Stimulated activated CD8-positive, alpha-beta memory T cell treated with anti-CD3 and anti-CD28 coated beads, Interleukin-4, amount 100 ng/mL, for 4 hours (primary cell): Measurements from ENCODE around the gene NTRK1.

Experiments used
- DNase-seq, 2 donors: peaks; one replicate each; pipeline ENCODE4 v3.0.0-alpha.2; 2020; ENCODE audit warnings: low read depth in 2 of 2, low spot score in 1 of 2

Gene NTRK1

DNA sequence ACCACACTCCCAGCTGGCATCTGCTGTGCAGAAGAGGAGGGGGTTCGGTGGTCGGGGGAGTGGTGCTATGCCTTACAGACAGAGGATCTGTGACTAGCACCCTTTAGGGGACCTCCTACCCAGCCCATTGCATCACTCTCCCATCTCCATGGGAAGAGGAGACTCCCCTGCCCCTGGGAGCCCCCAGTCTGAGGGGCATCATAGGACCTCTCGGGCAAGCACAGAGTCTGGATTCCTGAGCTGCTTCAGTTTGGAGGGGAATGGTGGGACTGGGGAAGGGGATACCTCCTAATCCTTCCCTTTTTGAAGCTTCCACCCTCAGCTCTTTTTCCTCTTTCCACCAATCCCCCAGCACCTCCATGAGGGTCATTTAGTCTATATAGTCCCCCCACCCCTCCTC lies 3.1 kb upstream of the NTRK1 start:
- DNase-seq: no peak

DNA sequence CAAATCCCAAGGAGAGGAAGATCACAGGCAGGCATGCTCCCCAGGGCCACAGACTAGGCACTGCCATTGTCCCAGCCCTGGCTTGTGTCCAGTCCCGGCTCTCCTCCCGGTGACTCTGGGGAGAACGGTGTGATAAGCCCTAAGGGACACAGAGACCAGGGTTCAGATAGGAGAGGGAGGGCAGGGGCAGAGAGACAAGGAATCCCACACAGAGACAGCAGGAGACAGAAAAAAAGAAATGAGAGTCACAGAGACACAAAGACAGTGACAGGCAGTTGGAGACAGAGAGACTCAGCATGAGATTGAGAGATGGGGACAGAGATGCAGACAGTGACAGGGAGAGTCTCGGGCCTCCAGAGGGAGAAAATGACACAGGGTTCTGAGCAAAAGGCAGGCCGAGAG lies 2.1 kb upstream of the NTRK1 start:
- no peak for DNase-seq

DNA sequence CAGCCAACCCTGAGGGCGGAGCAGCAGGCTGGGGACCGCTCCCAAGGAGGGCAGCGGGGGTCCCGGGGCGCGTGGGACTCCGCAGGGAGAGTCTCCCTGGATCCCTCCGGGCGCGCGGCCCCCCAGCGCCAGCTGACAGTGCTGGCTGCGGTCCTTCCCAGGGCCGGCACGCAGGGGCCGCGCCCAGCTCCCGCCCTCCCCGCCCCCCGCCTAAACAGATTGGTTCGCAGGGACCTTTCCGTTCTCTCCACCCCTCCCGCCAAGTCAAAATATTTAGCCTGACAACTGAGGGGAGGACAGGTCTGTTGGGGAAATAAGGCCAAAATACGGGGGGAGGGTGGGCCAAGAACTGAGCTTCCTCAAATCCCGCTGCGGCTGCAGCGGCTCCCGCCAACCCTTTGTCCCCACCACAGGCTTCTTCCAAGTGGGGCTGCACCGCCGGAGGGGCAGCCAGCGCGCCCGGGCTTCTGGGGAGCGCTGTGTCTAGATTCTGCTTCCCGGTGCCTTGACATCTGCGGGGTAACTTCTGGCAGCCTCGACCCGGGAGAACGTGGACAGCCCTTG lies 1.6 kb upstream of the NTRK1 start, which contains the start of gene INSRR:
INSRR (minus strand) TSS at position 159 of the 564 bp plus-strand sequence. CDS start 496 bp downstream, outside the sequence.
- no peak for DNase-seq

DNA sequence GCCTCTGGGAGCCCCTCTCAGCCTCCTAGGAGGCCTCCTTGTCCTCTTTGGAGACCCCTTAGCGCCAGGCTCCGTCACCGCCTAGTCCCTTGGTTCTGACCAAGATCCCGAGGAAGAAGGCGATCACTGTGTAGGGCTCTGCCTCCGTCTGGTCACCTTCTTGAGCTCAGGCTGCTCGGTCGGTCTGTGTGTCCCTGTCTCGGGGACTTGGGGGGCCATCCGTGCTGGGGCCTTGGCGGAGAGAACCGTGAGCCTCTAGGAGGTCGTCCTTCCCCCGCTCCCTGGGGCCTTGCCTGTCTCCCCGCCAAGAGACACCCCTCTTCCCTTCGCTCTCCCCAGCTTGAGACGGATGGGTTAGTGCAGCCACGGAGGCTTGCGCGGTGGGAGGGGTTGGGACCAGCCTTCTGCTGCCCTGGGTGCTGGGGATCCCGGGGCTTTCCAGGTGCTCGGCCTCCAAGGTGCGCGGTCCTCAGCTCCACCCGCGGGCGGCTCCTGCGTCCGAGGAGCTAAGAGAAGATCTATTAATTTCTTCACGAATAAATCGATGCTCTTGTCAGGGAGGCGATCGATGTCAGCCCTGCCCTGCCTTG lies 1.0 kb upstream of the NTRK1 start:
- DNase-seq: no peak

DNA sequence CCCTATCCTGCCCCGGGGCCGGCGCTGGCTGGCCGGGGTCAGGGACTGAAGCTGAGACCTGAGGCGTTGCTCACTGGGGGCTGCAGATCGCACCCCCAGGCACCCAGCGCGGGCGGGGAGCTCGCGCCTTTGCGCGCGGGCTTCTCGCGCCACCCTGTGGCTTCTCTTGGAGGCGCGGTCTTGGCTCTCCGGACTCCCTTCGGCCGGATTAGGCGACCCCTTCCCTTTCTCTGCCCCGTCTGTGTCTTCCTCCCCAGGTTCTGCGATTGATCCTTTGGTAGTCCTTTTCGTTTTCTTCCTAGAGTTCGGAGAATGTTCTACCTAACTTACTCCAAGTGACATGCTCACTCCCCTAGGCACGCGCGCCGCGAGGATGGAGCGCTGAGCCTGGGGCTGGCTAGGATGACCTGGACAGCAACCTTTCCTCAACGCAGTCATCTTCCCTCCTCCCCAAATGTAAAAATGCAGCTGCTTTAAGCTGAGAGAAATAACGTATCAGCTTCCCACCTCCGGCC lies 495 bp upstream of the NTRK1 start:
- no peak for DNase-seq

DNA sequence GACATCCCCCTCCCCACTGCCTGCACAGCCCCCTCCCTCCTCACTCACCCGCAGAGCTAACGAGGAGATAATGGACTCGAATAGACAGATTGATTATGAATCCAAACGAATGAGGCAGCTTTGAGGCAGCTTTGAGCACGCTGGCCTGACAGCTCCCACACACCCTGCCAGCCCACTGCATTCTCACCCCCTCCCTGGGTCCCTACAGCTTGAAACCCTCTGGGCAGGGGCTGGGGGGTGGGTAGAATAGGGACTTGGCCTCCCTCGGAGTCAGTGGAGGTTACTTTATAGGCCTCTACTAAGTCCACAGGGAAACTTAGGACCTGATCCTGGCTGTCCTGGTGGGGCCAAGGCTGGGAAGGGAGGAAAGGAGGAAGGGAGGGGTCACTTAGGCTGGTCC lies 1.9 kb downstream of the NTRK1 start:
- no peak for DNase-seq

DNA sequence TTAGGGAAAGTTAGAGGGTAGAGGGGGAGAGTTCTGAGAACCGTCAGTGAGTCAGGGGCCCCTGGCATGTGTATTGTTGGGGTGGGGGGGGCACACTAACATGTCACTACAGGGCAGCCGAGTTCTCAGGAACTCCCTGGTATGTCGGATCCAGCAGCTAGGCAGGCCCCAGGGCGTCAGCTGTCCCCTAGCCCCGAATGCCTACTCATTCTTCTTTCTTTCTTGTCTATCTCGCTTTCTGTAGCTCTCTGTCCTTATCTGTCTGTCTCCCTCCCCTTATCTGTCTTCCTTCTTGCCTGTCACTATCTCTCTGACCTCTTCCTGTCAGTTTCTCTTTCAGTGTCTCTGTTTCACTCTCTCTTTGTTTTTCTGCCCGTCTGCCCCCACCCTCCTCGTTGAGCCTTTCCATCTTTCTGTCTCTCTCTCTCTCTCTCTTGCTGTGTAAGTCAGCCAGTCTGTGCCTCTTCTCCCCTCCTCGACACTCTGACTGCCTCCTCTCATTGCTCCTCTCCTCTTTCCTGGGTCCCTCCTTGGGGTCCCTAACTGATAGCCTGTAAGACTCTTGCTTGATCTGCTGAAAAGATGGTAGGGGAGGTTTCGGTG lies 2.4 kb downstream of the NTRK1 start:
- DNase-seq: no peak

DNA sequence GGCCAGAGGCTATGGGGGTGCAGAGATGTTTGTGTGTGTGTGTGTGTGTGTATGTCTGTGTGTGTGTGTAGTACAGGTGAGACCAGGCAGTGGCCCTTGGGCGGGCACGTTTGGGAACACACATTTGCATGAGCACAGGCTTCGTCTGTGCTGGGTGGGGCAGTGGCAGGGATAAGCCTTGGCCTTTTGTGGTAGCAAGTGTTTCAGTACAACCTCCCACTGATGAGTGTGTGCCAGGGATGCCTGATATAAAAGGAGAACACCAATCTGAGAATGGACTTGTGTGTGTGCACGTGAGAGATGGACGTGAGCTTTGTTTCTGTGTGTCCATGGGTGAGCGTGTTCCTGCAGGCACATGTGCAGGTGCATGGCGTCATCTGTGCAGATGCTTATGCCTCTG lies 3.0 kb downstream of the NTRK1 start:
- DNase-seq: no peak

DNA sequence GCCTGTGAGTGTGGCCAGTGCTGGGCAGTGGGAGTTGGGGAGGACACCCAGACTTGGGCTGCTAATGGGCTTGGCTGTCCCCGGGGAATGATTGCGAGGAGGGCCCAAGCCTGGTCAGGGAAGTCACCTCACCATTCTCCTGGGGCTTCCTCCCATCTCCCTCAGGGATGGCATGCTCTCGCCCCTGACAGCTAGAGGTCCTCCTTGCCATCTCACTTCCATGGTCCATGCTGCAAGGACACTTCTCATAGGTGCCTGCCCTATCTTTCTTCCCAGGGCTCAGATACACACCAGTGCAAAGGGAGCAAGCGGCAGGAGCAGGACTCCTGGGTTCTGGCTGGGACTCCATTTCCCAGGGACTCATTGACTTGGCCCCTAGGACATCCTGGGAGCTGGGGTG lies 4.1 kb downstream of the NTRK1 start:
- no peak for DNase-seq

DNA sequence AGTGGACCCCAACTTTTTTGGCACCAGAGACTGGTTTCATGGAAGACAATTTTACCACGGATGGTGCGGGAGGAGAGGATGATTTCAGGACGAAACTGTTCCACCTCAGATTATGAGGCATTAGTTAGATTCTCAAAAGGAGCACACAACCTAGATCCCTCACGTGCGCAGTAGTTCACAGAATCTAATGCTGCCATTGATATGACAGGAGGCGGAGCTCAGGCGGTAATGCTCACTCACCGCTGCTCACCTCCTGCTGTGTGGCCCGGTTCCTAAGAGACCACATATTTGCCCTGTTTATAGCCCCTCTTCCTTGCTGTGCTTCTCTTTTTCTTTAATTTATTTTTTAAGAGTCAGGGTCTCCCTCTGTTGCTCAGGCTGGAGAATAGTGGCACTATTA lies 4.6 kb downstream of the NTRK1 start:
- DNase-seq: no peak

DNA sequence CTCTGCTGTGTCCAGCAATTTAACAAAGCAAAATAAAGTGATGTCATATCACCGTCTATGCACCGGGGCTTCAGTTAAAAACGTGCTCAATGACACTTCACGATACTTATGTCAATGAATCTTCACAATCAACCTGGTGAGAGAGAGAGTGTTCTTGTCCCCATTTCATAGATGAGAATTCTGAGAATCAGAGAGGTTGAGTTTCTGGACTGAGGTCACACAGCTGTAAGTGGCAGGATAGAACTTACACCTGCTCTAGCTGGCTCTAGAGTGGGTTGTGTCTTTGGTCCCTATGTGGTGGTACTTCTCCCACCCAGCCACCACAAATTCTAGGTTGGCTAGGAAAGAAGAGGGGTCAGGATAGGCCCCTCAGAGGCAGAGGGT lies 5.2 kb downstream of the NTRK1 start:
- DNase-seq: no peak

DNA sequence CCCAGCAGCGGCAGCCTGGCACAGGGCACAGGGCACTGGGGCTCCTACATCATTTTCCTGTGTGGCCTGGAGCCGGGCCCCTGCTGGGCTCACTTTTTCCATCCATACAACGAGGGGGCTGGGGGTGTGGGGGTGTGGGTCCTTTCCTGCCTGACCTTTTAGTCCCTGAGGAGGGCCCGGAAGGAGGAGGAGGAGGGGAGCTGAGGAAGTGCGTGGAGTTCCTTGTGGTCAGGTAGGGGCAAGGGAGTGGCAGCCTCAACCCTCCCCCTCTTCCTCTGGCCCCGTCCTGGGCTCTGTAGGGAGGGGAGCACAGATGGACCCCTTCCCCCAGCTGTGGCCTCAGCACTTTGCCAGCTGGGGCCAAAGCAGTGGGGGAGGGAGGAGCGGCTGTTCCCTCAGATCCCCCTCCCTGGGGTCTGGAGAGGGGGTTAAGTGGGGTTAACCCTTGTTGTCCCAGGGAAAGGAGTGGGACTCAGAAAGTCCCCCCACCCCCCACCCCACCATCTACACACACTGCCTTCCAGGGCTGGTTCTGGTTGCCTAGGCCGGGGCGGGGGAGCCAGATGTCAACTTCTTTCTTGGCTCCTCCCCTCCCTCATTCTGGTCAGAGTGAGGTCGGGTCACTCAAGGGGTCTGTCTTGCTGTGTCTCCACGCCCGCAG lies 5.7 kb downstream of the NTRK1 start:
- DNase-seq: no peak

DNA sequence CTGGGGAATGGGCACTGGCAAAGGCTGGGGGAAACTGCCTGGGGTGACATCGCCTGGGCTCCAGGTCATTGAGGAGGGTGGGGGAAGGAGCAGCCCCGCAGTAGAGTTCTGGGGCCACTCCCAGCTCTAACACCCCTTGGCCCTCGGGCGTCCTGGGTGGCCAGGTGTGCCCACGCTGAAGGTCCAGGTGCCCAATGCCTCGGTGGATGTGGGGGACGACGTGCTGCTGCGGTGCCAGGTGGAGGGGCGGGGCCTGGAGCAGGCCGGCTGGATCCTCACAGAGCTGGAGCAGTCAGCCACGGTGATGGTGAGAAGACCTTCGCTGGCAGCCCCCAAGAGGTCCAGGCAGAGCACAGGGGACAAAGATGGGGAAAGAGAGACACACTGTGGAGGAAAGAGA lies 7.7 kb downstream of the NTRK1 start:
- no peak for DNase-seq

DNA sequence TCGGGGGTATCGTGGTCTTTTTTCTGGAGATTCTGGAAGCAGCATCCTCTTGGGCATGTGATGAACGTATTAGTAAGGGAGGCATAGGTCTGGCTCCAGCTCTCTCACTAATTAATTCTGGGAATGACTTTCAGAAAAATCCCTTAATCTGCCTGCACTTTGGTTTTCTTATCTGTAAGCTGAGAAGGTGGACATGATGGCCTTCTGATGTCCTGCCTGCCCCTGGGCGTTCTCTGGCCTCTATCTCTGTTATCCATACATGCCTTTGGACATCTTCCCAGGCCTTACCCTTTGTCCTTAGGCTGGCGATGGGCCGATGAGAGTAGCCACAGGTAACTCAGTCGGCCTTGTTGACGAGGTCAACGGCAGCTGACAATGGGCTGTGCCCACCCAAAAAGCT lies 8.8 kb downstream of the NTRK1 start:
- DNase-seq: no peak

DNA sequence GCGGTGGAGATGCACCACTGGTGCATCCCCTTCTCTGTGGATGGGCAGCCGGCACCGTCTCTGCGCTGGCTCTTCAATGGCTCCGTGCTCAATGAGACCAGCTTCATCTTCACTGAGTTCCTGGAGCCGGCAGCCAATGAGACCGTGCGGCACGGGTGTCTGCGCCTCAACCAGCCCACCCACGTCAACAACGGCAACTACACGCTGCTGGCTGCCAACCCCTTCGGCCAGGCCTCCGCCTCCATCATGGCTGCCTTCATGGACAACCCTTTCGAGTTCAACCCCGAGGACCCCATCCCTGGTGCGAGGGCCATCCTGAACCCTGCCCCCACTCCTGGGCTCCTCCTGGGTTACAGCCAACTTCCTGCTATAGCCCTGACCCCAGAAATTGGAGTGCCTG lies 13.0 kb downstream of the NTRK1 start:
- DNase-seq: no peak

DNA sequence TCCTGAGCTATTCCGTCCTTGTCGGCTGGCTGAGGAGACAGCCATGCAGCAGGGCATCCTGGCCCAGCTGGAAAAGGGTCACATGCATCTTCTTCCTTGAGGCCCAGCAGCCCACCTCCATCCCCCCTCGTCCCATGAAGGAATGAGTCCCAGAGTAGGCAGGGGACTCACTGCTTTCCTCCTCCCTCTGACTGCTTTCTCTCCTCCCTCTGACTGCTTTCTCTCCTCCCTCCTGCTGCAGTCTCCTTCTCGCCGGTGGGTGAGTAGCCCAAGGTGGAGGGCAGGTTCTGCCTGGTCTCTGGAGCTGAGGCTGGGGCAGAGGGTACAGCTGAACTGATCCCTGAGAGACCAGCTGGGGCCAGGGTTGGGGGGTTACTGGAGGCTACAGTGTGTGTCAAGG lies 13.5 kb downstream of the NTRK1 start:
- DNase-seq: no peak

DNA sequence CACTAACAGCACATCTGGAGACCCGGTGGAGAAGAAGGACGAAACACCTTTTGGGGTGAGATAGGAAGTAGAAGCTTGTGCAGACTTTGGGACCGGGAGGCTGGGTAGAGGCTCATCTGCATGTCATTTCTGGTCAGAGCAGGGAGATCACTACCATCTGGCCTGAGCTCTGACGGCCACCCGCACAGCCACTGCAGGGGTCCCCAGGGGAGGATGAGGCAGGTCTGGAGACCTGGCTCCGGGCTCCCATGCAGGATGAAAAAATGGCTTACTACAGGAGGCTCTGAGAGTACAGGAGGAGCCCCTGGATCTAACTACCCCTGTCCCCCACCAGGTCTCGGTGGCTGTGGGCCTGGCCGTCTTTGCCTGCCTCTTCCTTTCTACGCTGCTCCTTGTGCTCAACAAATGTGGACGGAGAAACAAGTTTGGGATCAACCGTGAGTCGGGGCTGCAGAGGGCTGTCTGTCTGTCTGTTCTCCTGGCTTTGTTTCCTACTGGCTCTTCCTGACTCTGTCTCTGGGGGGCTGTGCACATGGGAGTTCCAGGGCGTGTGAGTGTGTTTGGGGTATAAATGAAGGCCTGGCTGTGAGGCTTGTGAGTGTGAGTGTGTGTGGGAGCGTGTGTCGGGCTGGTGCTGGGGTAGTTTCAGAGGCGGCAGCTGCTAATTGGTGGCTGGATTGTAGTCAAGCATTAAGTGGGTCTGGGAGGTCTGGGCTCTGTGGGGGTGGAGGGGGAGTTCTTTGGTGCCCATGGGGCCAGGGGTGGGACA lies 14.1 kb downstream of the NTRK1 start:
- no peak for DNase-seq

DNA sequence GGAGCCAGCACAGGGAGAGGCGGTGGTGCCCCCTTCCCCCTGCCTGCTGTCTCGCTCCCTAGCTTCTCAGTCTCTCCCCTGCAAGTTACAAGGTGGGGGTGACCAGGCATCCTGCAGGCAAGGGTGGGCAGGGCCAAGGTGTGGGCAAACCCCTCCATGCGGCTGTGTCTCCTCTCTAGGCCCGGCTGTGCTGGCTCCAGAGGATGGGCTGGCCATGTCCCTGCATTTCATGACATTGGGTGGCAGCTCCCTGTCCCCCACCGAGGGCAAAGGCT lies 14.6 kb downstream of the NTRK1 start:
- no peak for DNase-seq

DNA sequence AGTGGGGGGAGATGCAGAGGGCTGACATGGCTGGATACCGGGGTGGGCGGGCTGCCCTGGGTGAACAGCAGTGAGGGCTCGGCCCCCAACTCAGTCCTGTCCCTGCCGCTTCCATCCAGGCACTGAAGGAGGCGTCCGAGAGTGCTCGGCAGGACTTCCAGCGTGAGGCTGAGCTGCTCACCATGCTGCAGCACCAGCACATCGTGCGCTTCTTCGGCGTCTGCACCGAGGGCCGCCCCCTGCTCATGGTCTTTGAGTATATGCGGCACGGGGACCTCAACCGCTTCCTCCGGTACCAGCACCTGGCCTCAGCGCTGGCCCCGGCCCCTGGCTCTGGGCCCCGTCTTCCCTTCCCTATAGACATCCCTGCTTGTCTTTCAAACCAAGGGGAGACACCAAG lies 15.6 kb downstream of the NTRK1 start:
- no peak for DNase-seq

DNA sequence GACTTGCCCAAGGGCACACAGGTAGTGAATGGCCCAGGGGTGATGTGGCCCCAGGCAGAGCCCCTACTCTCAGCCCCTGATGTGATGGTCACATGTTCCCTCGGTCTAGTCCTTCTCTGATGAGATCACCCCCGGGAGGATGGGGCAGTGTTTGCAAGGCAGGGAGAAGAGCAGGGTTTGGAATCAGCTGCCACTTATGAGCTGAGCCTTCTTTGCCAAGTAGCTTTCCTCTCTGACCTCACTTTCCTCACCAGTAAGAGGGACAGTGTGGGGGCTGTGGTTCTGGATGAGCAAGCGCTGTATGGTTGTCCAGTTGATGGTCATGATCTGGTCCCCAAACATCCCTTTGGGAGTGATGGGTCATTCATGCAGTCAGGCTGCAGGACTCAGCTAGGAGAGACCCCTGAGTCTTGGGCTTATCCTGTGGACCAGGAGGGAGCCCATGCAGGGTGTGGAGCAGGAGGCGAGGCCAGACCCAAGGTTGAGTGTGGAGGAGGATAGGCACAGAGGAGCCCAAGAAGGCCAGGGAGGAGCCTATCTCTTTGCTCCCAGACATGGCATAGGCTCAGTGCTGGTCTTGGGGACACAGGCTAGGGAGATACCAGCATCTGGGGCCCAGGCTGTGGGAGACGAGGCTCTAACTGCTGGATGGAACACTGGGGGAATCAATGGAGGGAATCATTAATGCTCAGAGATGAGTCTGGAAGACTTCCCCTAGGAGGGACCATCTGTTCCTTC lies 16.9 kb downstream of the NTRK1 start:
- DNase-seq: no peak

DNA sequence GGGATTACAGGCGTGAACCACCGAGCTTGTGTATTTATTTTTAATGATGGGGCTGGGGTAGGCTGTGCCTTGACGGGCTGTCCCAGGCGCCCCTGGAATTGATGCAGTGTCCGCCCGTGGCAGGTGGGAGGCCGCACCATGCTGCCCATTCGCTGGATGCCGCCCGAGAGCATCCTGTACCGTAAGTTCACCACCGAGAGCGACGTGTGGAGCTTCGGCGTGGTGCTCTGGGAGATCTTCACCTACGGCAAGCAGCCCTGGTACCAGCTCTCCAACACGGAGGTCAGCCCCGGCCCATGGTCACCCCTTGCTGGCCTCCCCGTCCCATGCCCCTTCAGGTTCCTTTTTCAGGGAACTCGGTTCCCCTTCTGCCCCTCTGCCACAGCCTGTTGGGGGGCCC lies 19.2 kb downstream of the NTRK1 start:
- DNase-seq: no peak
